GM12878 (cell line): ENCODE results near the gene PAQR9. TPM values are rescaled to one million over a fixed set of nuclear protein-coding genes. Genes with fewer than 3 reads are reported as not detected.

ENCODE experiments used
- ATAC-seq: fragments of 200-7000 bp; cut with Tn5 transposase; 3 replicates; pipeline ENCODE4 v1.9.1; 2020; ENCODE audit warnings: mild to moderate bottlenecking, moderate library complexity
- BruUV-seq: library from RNA; stranded (reverse); fragments of 400-500 nt; replicated peaks from 2 replicates; lab custom pipeline; 2021; lab: Mats Ljungman, UMichigan
- CTCF ChIA-PET: fragments of 300-600 bp; sonication (Branson Sonifier 250); formaldehyde crosslinking; extraction: SDS; loops from one replicate; lab custom pipeline; 2021; ENCODE audit warnings: inconsistent platforms; lab: Yijun Ruan, JAX
- POLR2A ChIA-PET: fragments of 350-600 bp; formaldehyde crosslinking; extraction: SDS; loops from one replicate; lab custom pipeline; 2021; ENCODE audit warnings: inconsistent platforms; lab: Charles Lee
- RAD21 ChIA-PET: fragments of 300-600 bp; sonication (Branson Sonifier 250); formaldehyde crosslinking; loops from one replicate; lab custom pipeline; 2023; ENCODE audit warnings: antibody characterized with exemption; ENCODE audit not compliant: unreplicated experiment; lab: Charles Lee
- SMC1A ChIA-PET: fragments of 300-600 bp; sonication (Branson Sonifier 250); formaldehyde crosslinking; loops from one replicate; lab custom pipeline; 2023; ENCODE audit not compliant: unreplicated experiment, uncharacterized antibody; lab: Charles Lee
- DNase-seq: peaks from one replicate; pipeline ENCODE4 v3.0.0-alpha.2; 2011; ENCODE audit warnings: low read depth, low spot score
- FAIRE-seq: peaks from 3 replicates; lab custom pipeline; 2011; peaks lifted over from hg19 to GRCh38; lab: Jason Lieb, UNC
- H2AFZ ChIP-seq: 2 replicates; pipeline ENCODE4 v1.6.0; 2011; ENCODE audit warnings: low read depth, low read length, control low read depth; ENCODE audit not compliant: control insufficient read depth
- H3K27ac ChIP-seq: 2 replicates; pipeline ENCODE4 v1.5.1; 2011; ENCODE audit warnings: control low read depth; ENCODE audit not compliant: control insufficient read depth, insufficient read depth
- H3K27me3 ChIP-seq, 2 experiments: replicated peaks in 1 of 2; 2 replicates each; pipeline versions ENCODE4 v1.6.0 to v1.6.1; 2011; ENCODE audit warnings: low read length in 1 of 2; ENCODE audit not compliant: control insufficient read depth in 2 of 2, insufficient read depth in 2 of 2
- H3K36me3 ChIP-seq, 2 experiments: 2 replicates each; pipeline ENCODE4 v1.5.1; 2011; ENCODE audit warnings: low read length in 1 of 2; ENCODE audit not compliant: control insufficient read depth in 2 of 2, insufficient read depth in 2 of 2
- H3K4me1 ChIP-seq: 2 replicates; pipeline ENCODE4 v1.6.1; 2011; ENCODE audit warnings: mild to moderate bottlenecking, low read length, moderate library complexity, mixed read lengths; ENCODE audit not compliant: control insufficient read depth, insufficient read depth
- H3K4me2 ChIP-seq: 2 replicates; pipeline ENCODE4 v1.6.0; 2011; ENCODE audit warnings: control low read depth; ENCODE audit not compliant: control insufficient read depth, insufficient read depth
- H3K4me3 ChIP-seq: fragments of 200-600 bp; sonication (generic); 2 replicates; pipeline ENCODE4 v1.5.1; 2016
- H3K79me2 ChIP-seq: 2 replicates; pipeline ENCODE4 v1.6.0; 2011; ENCODE audit warnings: low read length; ENCODE audit not compliant: control insufficient read depth, insufficient read depth
- H3K9ac ChIP-seq: 2 replicates; pipeline ENCODE4 v1.8.0; 2011; ENCODE audit warnings: low read length, control low read depth, mixed read lengths; ENCODE audit not compliant: control insufficient read depth, insufficient read depth
- H3K9me3 ChIP-seq: replicated peaks from 3 replicates; pipeline ENCODE4 v1.5.1; 2011; ENCODE audit warnings: mild to moderate bottlenecking, low read length; ENCODE audit not compliant: control insufficient read depth, insufficient read depth
- H4K20me1 ChIP-seq: 2 replicates; pipeline ENCODE4 v1.6.0; 2011; ENCODE audit not compliant: control insufficient read depth, insufficient read depth
- EGR1 ChIP-seq, 2 experiments: IDR thresholded peaks; 1 replicate in 1 of 2; 2 replicates in 1 of 2; pipeline ENCODE4 v1.6.1; 2011 to 2012; ENCODE audit warnings: low read depth in 2 of 2, low read length in 2 of 2, borderline replicate concordance in 1 of 2, mild to moderate bottlenecking in 1 of 2, moderate library complexity in 1 of 2
- HDAC2 ChIP-seq: fragments of 200-600 bp; sonication (generic); IDR thresholded peaks from 2 replicates; pipeline ENCODE4 v1.6.1; 2017
- IKZF2 ChIP-seq, 2 experiments: fragments of 450-650 bp; IDR thresholded peaks; 2 replicates each; pipeline ENCODE4 v1.6.1; 2017; ENCODE audit warnings: mild to moderate bottlenecking in 2 of 2, moderate library complexity in 2 of 2
- NFYA ChIP-seq: IDR thresholded peaks from 2 replicates; pipeline ENCODE4 v1.6.1; 2011; ENCODE audit warnings: low read depth, mild to moderate bottlenecking, low read length, improper control_type of control experiment, borderline replicate concordance
- NRF1 ChIP-seq: conservative IDR thresholded peaks from 2 replicates; pipeline ENCODE4 v1.6.1; 2011; ENCODE audit warnings: mild to moderate bottlenecking, low read depth, low read length, improper control_type of control experiment
- POLR2AphosphoS5 ChIP-seq: IDR thresholded peaks from 2 replicates; pipeline ENCODE4 v1.6.1; 2011; ENCODE audit warnings: mild to moderate bottlenecking, low read length, inconsistent platforms
- SIN3A ChIP-seq: IDR thresholded peaks from 2 replicates; pipeline ENCODE4 v1.6.1; 2012; ENCODE audit warnings: low read depth, low read length, improper control_type of control experiment
- WGBS: methylation state at CpG from one replicate; pipeline ENCODE4 v1.1.6; 2016; ENCODE audit warnings: low lambda C conversion rate; ENCODE audit not compliant: insufficient replicate concordance, insufficient coverage; ENCODE audit errors: missing lambda C conversion rate; 5-methylcytosine and 5-hydroxymethylcytosine counted together
- in situ Hi-C: fragments of 300-500 bp; cut with MboI; formaldehyde crosslinking; loops from 9 replicates; pipeline ENCODE4 v1.14.3; 2018; ENCODE audit warnings: mixed read lengths
- intact Hi-C: fragments of 100-400 bp; cut with micrococcal nuclease; formaldehyde crosslinking; loops from one replicate; pipeline ENCODE4 v1.14.2; 2022; ENCODE audit not compliant: unreplicated experiment
- polyA plus RNA-seq, 11 experiments: library from polyadenylated mRNA; depleted of rRNA in 4 of 11; unstranded in 6 of 11; stranded (reverse) in 5 of 11; fragments of >200 nt; fragmentation: Nextera tagmentation in 4 of 11; fragmentation: Illumina TruSeq in 1 of 11; extraction: Ambion mirVana in 4 of 11; extraction: Trizol in 1 of 11; gene quantifications; 1 replicate in 1 of 11; 2 replicates in 10 of 11; pipeline versions ENCODE4 v1.2.1 to v1.2.3, GENCODE V29; 2011 to 2016; ENCODE audit warnings: inconsistent platforms in 2 of 11, missing spikeins in 2 of 11, low read depth in 1 of 11
- total RNA-seq, 4 experiments: library from RNA; depleted of rRNA in 3 of 4; stranded (reverse); fragments of >200 nt in 3 of 4; fragmentation: Illumina TruSeq in 1 of 4; extraction: Trizol in 1 of 4; gene quantifications; 2 replicates each; pipeline versions ENCODE4 v1.2.1 to v1.2.3, GENCODE V29; 2013 to 2021
- TF ChIP-seq, protein P1 (sequence below): IDR thresholded peaks from 2 replicates; pipeline ENCODE4 v1.6.1; 2011; ENCODE audit warnings: borderline replicate concordance, low read depth, mild to moderate bottlenecking, moderate library complexity, mixed read lengths, low read length; ENCODE audit not compliant: insufficient read depth; ENCODE audit errors: extremely low read length
- TF ChIP-seq, protein P2 (sequence below): IDR thresholded peaks from 2 replicates; pipeline ENCODE4 v1.6.1; 2012; ENCODE audit warnings: improper control_type of control experiment, low read depth, low read length; ENCODE audit not compliant: insufficient replicate concordance

The PAQR9 gene
- total and polyA plus RNA-seq, 10 of the 15 experiments (the other 5 are each of a cell fraction or from before 2014, with no cell fraction given) = not detected

DNA sequence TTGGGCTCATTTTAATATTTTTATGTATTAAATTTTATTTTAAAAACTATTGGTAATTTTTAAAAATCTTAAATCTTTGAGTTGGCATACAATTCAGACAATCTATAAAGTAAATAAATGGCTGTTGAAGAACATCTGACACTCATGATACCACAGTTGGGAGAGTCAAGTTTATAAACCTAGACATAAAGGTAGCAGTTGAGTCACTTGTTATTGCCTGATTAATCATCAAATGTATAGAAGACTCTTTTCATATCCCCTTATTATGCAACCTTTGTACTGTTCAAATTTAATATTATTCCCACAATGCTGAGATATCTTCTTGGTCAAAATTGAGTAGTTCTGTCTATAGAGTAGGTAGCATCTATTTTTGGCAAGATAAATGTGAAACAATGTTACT, 19.6 kb downstream of the PAQR9 start (continued):
- TF ChIP-seq, protein P1, sequence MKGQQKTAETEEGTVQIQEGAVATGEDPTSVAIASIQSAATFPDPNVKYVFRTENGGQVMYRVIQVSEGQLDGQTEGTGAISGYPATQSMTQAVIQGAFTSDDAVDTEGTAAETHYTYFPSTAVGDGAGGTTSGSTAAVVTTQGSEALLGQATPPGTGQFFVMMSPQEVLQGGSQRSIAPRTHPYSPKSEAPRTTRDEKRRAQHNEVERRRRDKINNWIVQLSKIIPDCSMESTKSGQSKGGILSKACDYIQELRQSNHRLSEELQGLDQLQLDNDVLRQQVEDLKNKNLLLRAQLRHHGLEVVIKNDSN = no peak

DNA sequence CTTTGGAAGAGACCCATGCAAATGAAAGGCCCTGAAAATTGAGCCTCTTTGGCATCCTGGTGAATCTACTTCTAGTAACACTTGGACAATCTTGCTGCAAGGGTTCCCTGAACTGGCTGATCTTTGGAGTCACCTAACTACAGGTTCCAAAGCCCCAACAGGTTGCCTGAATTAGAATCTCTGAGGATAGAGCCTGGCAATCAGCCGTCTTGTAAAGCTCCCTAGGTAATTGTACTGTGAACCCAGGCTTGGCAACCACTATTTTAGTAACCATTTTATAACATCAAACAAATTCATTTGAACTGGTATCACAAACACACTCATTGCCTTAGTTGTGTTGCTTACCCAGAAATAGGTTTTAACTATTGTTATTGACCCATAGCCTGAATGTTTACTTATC, 20.1 kb downstream of the PAQR9 start:
- ChIA-PET RAD21 (interaction anchor here (1.2 kb wide), 1 partner anchor 42 kb away, joined by 3 read pairs; no protein-coding TSS in a partner anchor), CTCF (interaction anchor here (1.5 kb wide), 1 partner anchor 12 kb away, joined by 5 read pairs; no protein-coding TSS in a partner anchor), POLR2A (no interaction called here), SMC1A (no interaction called here)
- TF ChIP-seq, protein P2, sequence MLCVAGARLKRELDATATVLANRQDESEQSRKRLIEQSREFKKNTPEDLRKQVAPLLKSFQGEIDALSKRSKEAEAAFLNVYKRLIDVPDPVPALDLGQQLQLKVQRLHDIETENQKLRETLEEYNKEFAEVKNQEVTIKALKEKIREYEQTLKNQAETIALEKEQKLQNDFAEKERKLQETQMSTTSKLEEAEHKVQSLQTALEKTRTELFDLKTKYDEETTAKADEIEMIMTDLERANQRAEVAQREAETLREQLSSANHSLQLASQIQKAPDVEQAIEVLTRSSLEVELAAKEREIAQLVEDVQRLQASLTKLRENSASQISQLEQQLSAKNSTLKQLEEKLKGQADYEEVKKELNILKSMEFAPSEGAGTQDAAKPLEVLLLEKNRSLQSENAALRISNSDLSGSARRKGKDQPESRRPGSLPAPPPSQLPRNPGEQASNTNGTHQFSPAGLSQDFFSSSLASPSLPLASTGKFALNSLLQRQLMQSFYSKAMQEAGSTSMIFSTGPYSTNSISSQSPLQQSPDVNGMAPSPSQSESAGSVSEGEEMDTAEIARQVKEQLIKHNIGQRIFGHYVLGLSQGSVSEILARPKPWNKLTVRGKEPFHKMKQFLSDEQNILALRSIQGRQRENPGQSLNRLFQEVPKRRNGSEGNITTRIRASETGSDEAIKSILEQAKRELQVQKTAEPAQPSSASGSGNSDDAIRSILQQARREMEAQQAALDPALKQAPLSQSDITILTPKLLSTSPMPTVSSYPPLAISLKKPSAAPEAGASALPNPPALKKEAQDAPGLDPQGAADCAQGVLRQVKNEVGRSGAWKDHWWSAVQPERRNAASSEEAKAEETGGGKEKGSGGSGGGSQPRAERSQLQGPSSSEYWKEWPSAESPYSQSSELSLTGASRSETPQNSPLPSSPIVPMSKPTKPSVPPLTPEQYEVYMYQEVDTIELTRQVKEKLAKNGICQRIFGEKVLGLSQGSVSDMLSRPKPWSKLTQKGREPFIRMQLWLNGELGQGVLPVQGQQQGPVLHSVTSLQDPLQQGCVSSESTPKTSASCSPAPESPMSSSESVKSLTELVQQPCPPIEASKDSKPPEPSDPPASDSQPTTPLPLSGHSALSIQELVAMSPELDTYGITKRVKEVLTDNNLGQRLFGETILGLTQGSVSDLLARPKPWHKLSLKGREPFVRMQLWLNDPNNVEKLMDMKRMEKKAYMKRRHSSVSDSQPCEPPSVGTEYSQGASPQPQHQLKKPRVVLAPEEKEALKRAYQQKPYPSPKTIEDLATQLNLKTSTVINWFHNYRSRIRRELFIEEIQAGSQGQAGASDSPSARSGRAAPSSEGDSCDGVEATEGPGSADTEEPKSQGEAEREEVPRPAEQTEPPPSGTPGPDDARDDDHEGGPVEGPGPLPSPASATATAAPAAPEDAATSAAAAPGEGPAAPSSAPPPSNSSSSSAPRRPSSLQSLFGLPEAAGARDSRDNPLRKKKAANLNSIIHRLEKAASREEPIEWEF = no peak
- TF ChIP-seq SIN3A (no peak), IKZF2 (IDR thresholded peaks at IDR 0.05) (no peak), NFYA (no peak), EGR1 (IDR thresholded peaks at IDR 0.05; ENCODE audit: borderline replicate concordance in 1 of 2, low read depth in 2 of 2, low read length in 2 of 2) (no peak), HDAC2 (no peak), POLR2AphosphoS5 (no peak), NRF1 (no peak)
- BruUV-seq = no TSS peak
- Histone ChIP-seq H3K9me3 (no peaks in the 10 kb centered on the region; the same call in 1 of the 3 replicates), H3K27ac (no peak overlapping the region), H3K4me2 (no peak overlapping the region), H3K79me2 (no peaks in the 10 kb centered on the region), H3K36me3 (no peaks in the 10 kb centered on the region), H4K20me1 (no peaks in the 10 kb centered on the region), H3K9ac (no peak overlapping the region), H2AFZ (no peak overlapping the region), H3K27me3 (peaks cover 0 to 2% of the 10 kb centered on the region in 2 experiments; a peak in 1 of 4 replicates), H3K4me1 (no peaks in the 10 kb centered on the region; the same call in none of the 2 replicates), H3K4me3 (no peak overlapping the region)
- intact Hi-C loops (no loop called here), in situ Hi-C loops (no loop called here)
- no peak for ATAC-seq
- no peak for FAIRE-seq
- 100% methylated on average over 1 of the region's 1 CpG for WGBS
- no peak for DNase-seq
